HG02981 (cell line): ENCODE data around the gene VSTM2B.

Source experiments
- ATAC-seq: cut with Tn5 transposase; IDR thresholded peaks from one replicate; pipeline ENCODE4 v1.9.1; 2021; ENCODE audit warnings: mild to moderate bottlenecking, moderate library complexity; ENCODE audit not compliant: unreplicated experiment

VSTM2B gene

DNA sequence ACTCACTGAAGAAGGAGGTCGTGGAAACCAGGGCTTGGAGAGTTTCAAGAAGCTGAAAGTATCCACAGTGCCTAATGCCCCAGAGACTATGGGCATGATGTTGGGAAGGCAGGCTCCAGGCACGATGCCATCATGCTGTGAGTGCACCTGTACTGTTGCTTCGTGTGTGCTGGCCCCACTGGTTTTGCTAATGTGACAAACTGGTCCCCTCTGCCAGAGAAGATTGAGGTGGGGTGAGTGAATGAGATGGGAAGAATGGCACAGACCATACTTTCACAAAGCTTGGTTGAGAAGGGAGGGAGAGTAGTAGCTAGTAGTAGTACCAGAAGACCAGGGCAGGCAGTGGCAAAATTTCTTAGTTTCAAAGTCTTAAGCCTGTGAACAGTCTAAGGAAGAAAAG, 61.3 kb downstream of the VSTM2B start:
- ATAC-seq = no peak

DNA sequence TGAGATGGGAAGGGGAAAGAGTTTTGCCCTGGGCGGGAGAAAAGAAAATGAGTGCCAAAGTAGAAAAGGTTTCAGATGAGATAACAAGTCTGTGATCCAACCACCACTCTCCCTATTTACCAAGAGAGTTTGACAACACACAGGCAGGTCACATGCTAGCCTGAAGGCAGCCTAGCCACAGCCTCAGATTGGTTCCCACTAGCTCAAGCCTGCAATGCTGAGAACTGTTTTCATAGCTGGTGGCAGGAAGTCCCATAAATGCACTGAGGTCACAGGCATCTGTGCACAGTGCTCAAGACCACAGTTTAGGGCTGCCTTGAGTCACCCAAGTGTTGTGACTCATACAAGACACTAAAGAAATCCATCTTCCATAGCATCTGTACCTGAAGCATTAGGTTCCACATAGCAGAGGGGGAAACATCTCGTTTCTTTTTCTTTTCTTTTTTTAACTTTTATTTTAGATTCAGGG, 61.8 kb downstream of the VSTM2B start:
- ATAC-seq = peak; percentile 93

GRCh38 chr19:29588095-29588494, 62.3 kb downstream of the VSTM2B start:
- no peak for ATAC-seq

- ATAC-seq = no peak
Measured at GRCh38 chr19:29590278-29590677, 64.5 kb downstream of the VSTM2B start.

- no peak for ATAC-seq
Measured at GRCh38 chr19:29591670-29592069, 65.9 kb downstream of the VSTM2B start.

GRCh38 chr19:29593869-29594268, 68.1 kb downstream of the VSTM2B start:
- ATAC-seq = no peak

GRCh38 chr19:29596080-29596727, 70.4 kb downstream of the VSTM2B start:
- ATAC-seq = no peak

DNA sequence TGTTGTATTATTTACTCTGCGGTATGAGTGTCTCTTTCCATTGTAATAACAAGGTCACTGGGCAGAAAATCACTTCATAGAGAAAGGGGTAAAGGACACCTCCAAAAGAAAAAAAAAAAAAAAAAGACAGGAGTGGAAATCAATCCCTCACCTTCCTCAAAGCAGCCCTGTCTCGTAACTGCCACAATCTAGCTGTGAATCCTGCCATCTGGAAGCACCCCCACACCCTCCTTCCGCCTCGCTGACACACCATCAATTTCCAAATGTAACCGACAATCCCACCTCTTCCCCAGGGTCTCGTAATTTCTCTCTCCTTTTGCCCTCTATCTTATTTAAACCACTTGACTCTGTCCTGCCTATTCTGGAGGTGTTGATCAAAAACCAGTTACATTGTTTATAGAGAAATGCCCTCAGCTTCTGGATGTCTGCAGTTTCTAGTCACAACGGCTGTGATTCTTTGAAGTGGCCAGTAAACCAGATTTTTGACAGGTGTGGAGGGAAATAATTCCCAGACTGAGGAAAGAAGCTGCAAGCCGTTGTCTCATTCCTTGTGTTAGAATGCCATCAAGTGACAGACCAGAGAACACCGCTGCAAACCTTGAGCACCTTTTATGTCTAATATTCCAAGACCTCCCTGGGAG, 71.2 kb downstream of the VSTM2B start:
- ATAC-seq = no peak

DNA sequence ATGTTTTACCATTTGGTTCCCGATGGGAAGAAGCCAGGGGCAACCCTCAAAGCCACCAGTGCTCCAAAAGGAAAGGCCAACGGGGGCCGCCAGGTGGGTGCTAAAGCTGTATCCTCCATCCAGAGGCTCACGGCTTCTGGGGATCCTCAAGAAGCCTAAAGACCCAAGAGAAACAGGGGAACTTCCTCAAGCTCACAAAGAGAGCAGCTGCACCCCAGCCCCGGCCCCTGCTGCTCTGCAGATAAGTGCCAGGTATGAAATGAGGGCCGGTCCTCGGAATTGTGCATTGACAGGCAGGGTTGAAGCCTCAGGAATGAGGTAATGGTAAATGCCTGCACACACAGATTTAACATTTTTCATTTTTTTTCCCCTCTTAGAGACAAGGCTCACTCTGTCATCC, 72.2 kb downstream of the VSTM2B start:
- ATAC-seq = no peak

- no peak for ATAC-seq
Measured at GRCh38 chr19:29598496-29598895, 72.7 kb downstream of the VSTM2B start.

GRCh38 chr19:29603308-29603707, 77.5 kb downstream of the VSTM2B start:
- no peak for ATAC-seq

DNA sequence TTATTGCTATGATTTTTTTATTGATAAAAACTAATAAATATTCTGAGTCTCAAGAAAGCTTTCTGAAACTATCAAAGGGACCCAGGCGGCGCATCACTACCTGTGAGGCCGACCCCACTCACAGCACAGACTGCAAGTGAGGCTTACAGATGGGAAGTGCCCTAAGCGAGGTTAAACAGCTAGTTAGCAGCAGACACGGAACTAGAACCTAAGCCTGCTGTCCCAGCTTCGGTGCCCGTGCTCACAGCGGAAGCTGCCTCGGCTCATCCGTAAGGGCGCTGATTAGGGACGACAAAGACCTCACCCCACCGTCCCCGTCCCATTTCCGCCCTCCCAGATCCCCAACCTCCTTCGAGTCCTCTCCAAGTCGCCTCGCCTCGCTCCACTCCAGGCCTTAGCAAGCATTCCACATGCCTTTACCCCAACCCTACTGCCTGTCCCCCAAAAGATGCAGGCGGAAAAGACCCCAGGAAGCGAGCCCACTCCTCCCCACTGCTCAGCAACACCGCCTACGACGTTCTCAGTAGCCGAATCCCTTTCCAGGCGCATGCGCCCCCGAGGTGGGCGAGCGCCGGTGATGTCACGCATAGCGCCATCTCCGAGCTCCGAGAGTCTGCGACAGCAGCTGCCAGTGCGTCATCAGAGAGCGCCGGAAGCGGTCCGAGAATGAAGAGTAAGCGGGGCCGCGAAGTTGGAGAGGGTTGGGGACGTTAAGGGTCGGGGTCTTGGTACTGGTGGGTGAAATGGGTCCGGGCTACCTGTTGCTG, 80.0 kb downstream of the VSTM2B start, which contains the start of gene POP4:
Gene POP4 (plus strand): TSS at position 631 of the 767 bp plus-strand sequence. CDS start 36 bp downstream, at position 667.
- peak; percentile 61 for ATAC-seq

DNA sequence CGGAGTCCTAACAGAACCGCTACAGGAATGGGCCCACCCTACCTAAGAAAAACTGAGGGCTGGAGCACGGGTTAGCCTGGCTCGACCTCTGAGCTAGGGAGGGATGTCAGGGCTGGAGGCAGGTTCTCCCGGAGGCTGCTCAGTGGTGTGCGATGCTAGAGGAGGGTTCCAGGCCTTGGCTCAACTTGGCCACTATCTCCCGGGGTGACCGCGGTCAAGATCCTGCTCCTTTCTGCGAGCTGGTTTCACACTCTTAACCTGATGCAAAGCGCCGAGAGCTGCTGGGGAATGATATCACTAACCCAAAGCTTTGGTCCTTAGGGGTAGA, 80.6 kb downstream of the VSTM2B start:
- ATAC-seq = peak; percentile 7

GRCh38 chr19:29609636-29610035, 83.8 kb downstream of the VSTM2B start:
- no peak for ATAC-seq

DNA sequence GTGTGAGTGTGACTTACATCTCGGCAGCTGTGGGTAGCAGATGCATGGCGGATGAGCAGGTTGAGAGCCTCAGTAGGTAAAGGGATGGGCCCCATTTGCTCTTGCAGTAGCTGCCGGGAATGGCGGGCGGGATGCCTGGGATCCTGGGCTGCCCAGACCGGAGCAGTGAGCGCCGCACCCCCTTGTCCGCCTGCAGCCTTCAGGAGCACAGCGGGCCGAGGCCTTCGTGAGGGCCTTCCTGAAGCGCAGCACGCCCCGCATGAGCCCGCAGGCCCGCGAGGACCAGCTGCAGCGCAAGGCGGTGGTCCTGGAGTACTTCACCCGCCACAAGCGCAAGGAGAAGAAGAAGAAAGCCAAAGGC, 84.4 kb downstream of the VSTM2B start:
- no peak for ATAC-seq

GRCh38 chr19:29610574-29611271, 84.9 kb downstream of the VSTM2B start:
- ATAC-seq = peak; percentile 87

DNA sequence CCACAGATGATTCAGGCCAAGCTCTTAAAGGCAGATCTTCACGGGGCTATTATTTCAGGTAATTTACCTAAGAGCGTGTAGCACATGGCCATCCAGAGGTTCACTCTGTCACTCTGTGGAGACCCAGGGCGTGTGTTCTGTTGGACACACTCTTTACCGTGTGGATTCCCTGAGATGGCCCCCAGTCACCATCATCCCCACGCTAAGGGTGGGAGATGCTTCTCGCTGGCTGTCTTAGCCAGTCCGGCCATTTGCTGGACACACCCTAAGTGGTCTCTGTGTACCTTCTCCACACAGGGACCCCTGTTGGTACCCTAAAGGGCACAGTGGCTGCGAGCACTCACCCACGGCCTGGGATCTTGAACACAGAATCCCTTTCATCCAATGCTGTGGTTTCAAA, 86.3 kb downstream of the VSTM2B start:
- no peak for ATAC-seq

- no peak for ATAC-seq
Measured at GRCh38 chr19:29612801-29613595, 87.2 kb downstream of the VSTM2B start.

- ATAC-seq = no peak
Measured at GRCh38 chr19:29614046-29614445, 88.3 kb downstream of the VSTM2B start.
